Loucy (cell line): ENCODE measurements around the gene OOSP1.

Source experiments
- H2AFZ ChIP-seq: fragments of 200-600 bp; sonication (generic); 2 replicates; pipeline ENCODE4 v1.6.0; 2016; ENCODE audit warnings: antibody characterized with exemption, mild to moderate bottlenecking, low read length, moderate library complexity
- H3F3A ChIP-seq: fragments of 200-600 bp; 2 replicates; pipeline ENCODE4 v1.6.0; 2016; ENCODE audit warnings: antibody characterized with exemption, low read depth, mild to moderate bottlenecking
- H3K27me3 ChIP-seq: fragments of 200-600 bp; sonication (generic); 2 replicates; pipeline ENCODE4 v1.6.1; 2014; ENCODE audit warnings: low read length, mild to moderate bottlenecking; ENCODE audit not compliant: insufficient read depth, poor library complexity, severe bottlenecking
- H3K36me3 ChIP-seq: fragments of 200-600 bp; sonication (generic); 2 replicates; pipeline ENCODE4 v1.6.1; 2016; ENCODE audit warnings: low read length; ENCODE audit not compliant: insufficient read depth
- H3K4me1 ChIP-seq: fragments of 200-600 bp; sonication (generic); 2 replicates; pipeline ENCODE4 v1.5.1; 2014; ENCODE audit warnings: low read length, mild to moderate bottlenecking; ENCODE audit not compliant: insufficient read depth, poor library complexity, severe bottlenecking
- H3K4me2 ChIP-seq: fragments of 200-600 bp; sonication (generic); 2 replicates; pipeline ENCODE4 v1.6.0; 2014; ENCODE audit warnings: antibody characterized with exemption, low read length, low read depth, mild to moderate bottlenecking; ENCODE audit not compliant: poor library complexity, severe bottlenecking
- H3K4me3 ChIP-seq: fragments of 200-600 bp; sonication (generic); 2 replicates; pipeline ENCODE4 v1.5.1; 2014; ENCODE audit warnings: low read length, mild to moderate bottlenecking, mixed read lengths; ENCODE audit not compliant: poor library complexity, severe bottlenecking
- H3K79me2 ChIP-seq: fragments of 200-600 bp; sonication (generic); 2 replicates; pipeline ENCODE4 v1.6.1; 2014; ENCODE audit warnings: low read length; ENCODE audit not compliant: insufficient read depth
- H3K9ac ChIP-seq: fragments of 200-600 bp; sonication (generic); 2 replicates; pipeline ENCODE4 v1.6.0; 2014; ENCODE audit warnings: mild to moderate bottlenecking, low read depth, low read length, moderate library complexity; ENCODE audit not compliant: poor library complexity, severe bottlenecking
- H3K9me2 ChIP-seq: fragments of 200-600 bp; sonication (generic); replicated peaks from 2 replicates; pipeline ENCODE4 v1.6.1; 2016; ENCODE audit warnings: low read depth, low read length, mixed read lengths
- H3K9me3 ChIP-seq: fragments of 200-600 bp; sonication (generic); 2 replicates; pipeline ENCODE4 v1.6.1; 2014; ENCODE audit warnings: mild to moderate bottlenecking, antibody characterized with exemption, low read length, low read depth; ENCODE audit not compliant: insufficient read depth
- H4K20me1 ChIP-seq: fragments of 200-600 bp; sonication (generic); 2 replicates; pipeline ENCODE4 v1.6.0; 2014; ENCODE audit warnings: antibody characterized with exemption, low read length, mild to moderate bottlenecking; ENCODE audit not compliant: insufficient read depth, poor library complexity, severe bottlenecking
- CTCF ChIP-seq: fragments of 200-600 bp; sonication (generic); conservative IDR thresholded peaks from 2 replicates; pipeline ENCODE4 v1.5.1; 2014; ENCODE audit warnings: mild to moderate bottlenecking, antibody characterized with exemption, low read length
- EZH2phosphoT487 ChIP-seq: fragments of 200-600 bp; IDR thresholded peaks from 2 replicates; pipeline ENCODE4 v1.6.1; 2018; ENCODE audit warnings: antibody characterized with exemption, mild to moderate bottlenecking, moderate library complexity, borderline replicate concordance

Gene OOSP1

GRCh38 chr11:59918987-59919589 is 19.1 kb upstream of the OOSP1 start:
- no peak for TF ChIP-seq EZH2phosphoT487
- peak; percentile 79 for TF ChIP-seq CTCF
- H2AFZ ChIP-seq: no peak overlapping the region
- H3K9ac ChIP-seq: no peak overlapping the region
- no peaks in the 10 kb centered on the region for H3K79me2 ChIP-seq
- no peaks in the 10 kb centered on the region for H4K20me1 ChIP-seq
- peaks cover 19% of the 10 kb centered on the region; the same call in 1 of the 2 replicates for H3K9me3 ChIP-seq
- no peaks in the 10 kb centered on the region for H3K36me3 ChIP-seq
- H3K4me1 ChIP-seq: no peaks in the 10 kb centered on the region
- no peak overlapping the region for H3K4me3 ChIP-seq
- no peaks in the 10 kb centered on the region for H3K27me3 ChIP-seq
- no peaks in the 10 kb centered on the region for H3F3A ChIP-seq
- no peak overlapping the region for H3K4me2 ChIP-seq
- H3K9me2 ChIP-seq: no peaks in the 10 kb centered on the region

- no peaks in the 10 kb centered on the region for H3K79me2 ChIP-seq
- H3K4me1 ChIP-seq: no peaks in the 10 kb centered on the region
- TF ChIP-seq EZH2phosphoT487 (no peak), CTCF (no peak)
- no peaks in the 10 kb centered on the region for H3F3A ChIP-seq
- H3K9me3 ChIP-seq: peaks cover 19% of the 10 kb centered on the region; the same call in 1 of the 2 replicates
- no peaks in the 10 kb centered on the region for H3K27me3 ChIP-seq
- no peaks in the 10 kb centered on the region for H4K20me1 ChIP-seq
- H3K9ac ChIP-seq: no peak overlapping the region
- H3K36me3 ChIP-seq: no peaks in the 10 kb centered on the region
- H3K4me3 ChIP-seq: no peak overlapping the region
- H3K4me2 ChIP-seq: no peak overlapping the region
- H3K9me2 ChIP-seq: no peaks in the 10 kb centered on the region
- no peak overlapping the region for H2AFZ ChIP-seq
Observed at GRCh38 chr11:59923813-59924212, 14.4 kb upstream of the OOSP1 start.

- Histone ChIP-seq H4K20me1 (no peaks in the 10 kb centered on the region), H3K9ac (no peak overlapping the region), H3K9me3 (peaks cover 3% of the 10 kb centered on the region; the same call in 1 of the 2 replicates), H3K4me2 (no peak overlapping the region), H3K9me2 (no peaks in the 10 kb centered on the region), H3K27me3 (no peaks in the 10 kb centered on the region), H3K4me3 (no peak overlapping the region), H3K4me1 (no peaks in the 10 kb centered on the region), H3K36me3 (no peaks in the 10 kb centered on the region), H3K79me2 (no peaks in the 10 kb centered on the region), H2AFZ (no peak overlapping the region), H3F3A (no peaks in the 10 kb centered on the region)
- TF ChIP-seq CTCF (no peak), EZH2phosphoT487 (no peak)
Observed at GRCh38 chr11:59931688-59932087, 6.5 kb upstream of the OOSP1 start.
